ENCODE data around the gene KBTBD8.

The KBTBD8 gene

GRCh38 chr3:67044295-67044694, 46.2 kb downstream of the KBTBD8 start:
- DNase-seq (ENCODE audit: insufficient read length) (no peak), FAIRE-seq (no peak)
- TF ChIP-seq POLR2A (IDR thresholded peaks at IDR 0.05; ENCODE audit: low read depth, low read length) (no peak), TAF1 (IDR thresholded peaks at IDR 0.05; ENCODE audit: borderline replicate concordance, low read depth, low read length) (no peak), POLR2AphosphoS5 (IDR thresholded peaks at IDR 0.05; ENCODE audit: low read depth, low read length) (no peak)

- no peak for FAIRE-seq
- TF ChIP-seq POLR2A (IDR thresholded peaks at IDR 0.05; ENCODE audit: low read depth, low read length) (no peak), POLR2AphosphoS5 (IDR thresholded peaks at IDR 0.05; ENCODE audit: low read depth, low read length) (no peak), TAF1 (IDR thresholded peaks at IDR 0.05; ENCODE audit: borderline replicate concordance, low read depth, low read length) (no peak)
- no peak for DNase-seq (ENCODE audit: insufficient read length)
These were observed 46.8 kb downstream of the KBTBD8 start for GRCh38 chr3:67044955-67045354.

- no peak for FAIRE-seq
- TF ChIP-seq POLR2A (IDR thresholded peaks at IDR 0.05; ENCODE audit: low read depth, low read length) (no peak), TAF1 (IDR thresholded peaks at IDR 0.05; ENCODE audit: borderline replicate concordance, low read depth, low read length) (no peak), POLR2AphosphoS5 (IDR thresholded peaks at IDR 0.05; ENCODE audit: low read depth, low read length) (no peak)
- no peak for DNase-seq (ENCODE audit: insufficient read length)
These were observed 47.8 kb downstream of the KBTBD8 start for GRCh38 chr3:67045711-67046465.

- FAIRE-seq, result no peak
- TF ChIP-seq TAF1 (IDR thresholded peaks at IDR 0.05; ENCODE audit: borderline replicate concordance, low read depth, low read length) (no peak), POLR2A (IDR thresholded peaks at IDR 0.05; ENCODE audit: low read depth, low read length) (no peak), POLR2AphosphoS5 (IDR thresholded peaks at IDR 0.05; ENCODE audit: low read depth, low read length) (no peak)
These were observed 48.9 kb downstream of the KBTBD8 start for GRCh38 chr3:67047051-67047450.

GRCh38 chr3:67048067-67048714, 50.1 kb downstream of the KBTBD8 start:
- no peak for TF ChIP-seq POLR2A (IDR thresholded peaks at IDR 0.05; ENCODE audit: low read depth, low read length)
- no peak for TF ChIP-seq POLR2AphosphoS5 (IDR thresholded peaks at IDR 0.05; ENCODE audit: low read depth, low read length)
- no peak for TF ChIP-seq TAF1 (IDR thresholded peaks at IDR 0.05; ENCODE audit: borderline replicate concordance, low read depth, low read length)
- FAIRE-seq (peak; percentile 40), DNase-seq (ENCODE audit: insufficient read length) (no peak)

More at GRCh38 chr3:67047051-67047450, 48.9 kb downstream of the KBTBD8 start:
- DNase-seq (ENCODE audit: insufficient read length), result no peak

GRCh38 chr3:67048715-67049074, 50.6 kb downstream of the KBTBD8 start:
- FAIRE-seq (no peak), DNase-seq (ENCODE audit: insufficient read length) (no peak)
- TF ChIP-seq POLR2A (IDR thresholded peaks at IDR 0.05; ENCODE audit: low read depth, low read length) (no peak), TAF1 (IDR thresholded peaks at IDR 0.05; ENCODE audit: borderline replicate concordance, low read depth, low read length) (no peak), POLR2AphosphoS5 (IDR thresholded peaks at IDR 0.05; ENCODE audit: low read depth, low read length) (no peak)

GRCh38 chr3:67059443-67059842, 61.3 kb downstream of the KBTBD8 start:
- DNase-seq (ENCODE audit: insufficient read length) (no peak), FAIRE-seq (no peak)
- no peak for TF ChIP-seq POLR2AphosphoS5 (IDR thresholded peaks at IDR 0.05; ENCODE audit: low read depth, low read length)
- TF ChIP-seq POLR2A (IDR thresholded peaks at IDR 0.05; ENCODE audit: low read depth, low read length), result no peak
- no peak for TF ChIP-seq TAF1 (IDR thresholded peaks at IDR 0.05; ENCODE audit: borderline replicate concordance, low read depth, low read length)
